PC-9 (cell line): ENCODE results near the gene DIRAS1. TPM values are rescaled to one million over a fixed set of nuclear protein-coding genes. Genes with fewer than 3 reads are reported as not detected.

ENCODE experiments used
- BruUV-seq: library from RNA; stranded (reverse); fragments of 400-500 nt; replicated peaks from 2 replicates; lab custom pipeline; 2021; lab: Mats Ljungman, UMichigan
- CTCF ChIA-PET: fragments of 300-600 bp; sonication (Branson Sonifier 250); formaldehyde crosslinking; loops from one replicate; lab custom pipeline; 2022; ENCODE audit warnings: antibody characterized with exemption; lab: Charles Lee
- POLR2A ChIA-PET: fragments of 300-600 bp; sonication (Branson Sonifier 250); formaldehyde crosslinking; loops from one replicate; lab custom pipeline; 2022; ENCODE audit warnings: antibody characterized with exemption; ENCODE audit not compliant: unreplicated experiment; lab: Charles Lee
- DNase-seq, 2 experiments: peaks; one replicate each; pipeline versions ENCODE4 v3.0.0 to v3.0.0-alpha.2; 2015 to 2022; ENCODE audit warnings: mixed read lengths in 1 of 2
- H2AFZ ChIP-seq: fragments of 200-600 bp; sonication (generic); 2 replicates; pipeline ENCODE4 v1.8.1; 2017; ENCODE audit warnings: antibody characterized with exemption
- H3F3A ChIP-seq: fragments of 200-600 bp; sonication (generic); 2 replicates; pipeline ENCODE4 v1.8.1; 2017; ENCODE audit warnings: antibody characterized with exemption, mild to moderate bottlenecking, low read depth; ENCODE audit not compliant: insufficient read depth
- H3K27ac ChIP-seq: fragments of 200-600 bp; sonication (generic); 2 replicates; pipeline ENCODE4 v1.6.1; 2016; ENCODE audit warnings: mixed run types
- H3K27me3 ChIP-seq: fragments of 200-600 bp; sonication (generic); 2 replicates; pipeline ENCODE4 v1.6.1; 2016; ENCODE audit warnings: low read depth, mixed run types; ENCODE audit not compliant: insufficient read depth
- H3K36me3 ChIP-seq: fragments of 200-600 bp; sonication (generic); 2 replicates; pipeline ENCODE4 v1.6.1; 2016; ENCODE audit warnings: low read depth, mixed run types
- H3K4me1 ChIP-seq: fragments of 200-600 bp; sonication (generic); replicated peaks from 2 replicates; pipeline ENCODE4 v1.6.1; 2016; ENCODE audit warnings: mixed run types; ENCODE audit not compliant: insufficient read depth
- H3K4me2 ChIP-seq: fragments of 200-600 bp; sonication (generic); 2 replicates; pipeline ENCODE4 v1.6.1; 2017; ENCODE audit warnings: mixed run types
- H3K4me3 ChIP-seq: fragments of 200-600 bp; sonication (generic); 2 replicates; pipeline ENCODE4 v1.6.1; 2016; ENCODE audit warnings: mixed run types
- H3K79me2 ChIP-seq: fragments of 200-600 bp; sonication (generic); 2 replicates; pipeline ENCODE4 v1.6.1; 2017; ENCODE audit warnings: low read depth, mixed run types
- H3K9me2 ChIP-seq: fragments of 200-600 bp; sonication (generic); 2 replicates; pipeline ENCODE4 v1.8.1; 2017; ENCODE audit warnings: mild to moderate bottlenecking; ENCODE audit not compliant: insufficient read depth
- H3K9me3 ChIP-seq: fragments of 200-600 bp; sonication (generic); 2 replicates; pipeline ENCODE4 v1.8.1; 2016; ENCODE audit warnings: low read depth; ENCODE audit not compliant: insufficient read depth
- H4K20me1 ChIP-seq: fragments of 200-600 bp; sonication (generic); 2 replicates; pipeline ENCODE4 v1.8.1; 2017; ENCODE audit not compliant: insufficient read depth
- CTCF ChIP-seq: fragments of 200-600 bp; sonication (generic); conservative IDR thresholded peaks from 2 replicates; pipeline ENCODE4 v1.6.1; 2017; ENCODE audit warnings: mixed run types, antibody characterized with exemption, mild to moderate bottlenecking, moderate library complexity
- EZH2 ChIP-seq: fragments of 200-600 bp; sonication (generic); IDR thresholded peaks from 2 replicates; pipeline ENCODE4 v1.8.0; 2017; ENCODE audit warnings: antibody characterized with exemption, low read depth
- intact Hi-C: fragments of 100-400 bp; cut with micrococcal nuclease; formaldehyde crosslinking; loops from one replicate; pipeline ENCODE4 v1.10.0; 2022; ENCODE audit not compliant: unreplicated experiment
- total RNA-seq: library from RNA; stranded (reverse); gene quantifications from 2 replicates; pipeline ENCODE4 v1.2.3, GENCODE V29; 2021

The DIRAS1 gene
- total RNA-seq, 1 experiment from 2014 or later: 0.57 TPM

DNA sequence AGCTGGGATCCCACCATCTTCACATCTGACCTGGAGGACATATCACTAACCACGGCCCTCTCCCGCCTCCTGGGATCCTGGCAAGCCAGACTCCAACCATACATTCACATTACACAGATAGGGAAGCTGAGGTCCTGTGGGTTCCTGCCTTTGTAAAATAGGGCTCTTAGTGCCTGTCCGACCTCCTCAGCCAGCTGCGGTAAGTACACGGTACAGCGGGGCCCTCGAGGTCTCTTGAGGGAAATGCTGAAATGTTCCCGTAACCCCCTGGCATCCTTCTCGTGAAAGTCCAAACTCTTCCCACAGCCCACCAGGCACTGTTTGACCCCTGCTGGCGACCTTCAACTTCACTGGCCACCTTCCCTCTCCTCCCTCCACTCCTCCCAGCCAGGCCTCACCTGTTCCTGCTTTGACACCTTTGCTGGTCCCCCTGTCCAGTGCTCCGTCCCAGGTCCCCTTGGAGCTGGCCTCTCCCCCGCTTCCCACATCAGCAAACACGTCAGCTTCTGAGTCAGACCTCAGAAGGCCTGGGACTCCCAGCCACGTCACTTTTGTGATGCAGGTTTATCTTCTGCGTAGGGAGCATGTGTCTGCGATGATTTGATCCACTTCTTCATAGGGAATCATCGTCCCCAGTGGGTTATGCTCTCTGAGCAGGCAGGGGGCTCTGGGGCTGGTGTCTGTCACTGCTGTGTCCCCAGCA is 9.8 kb downstream of the DIRAS1 start:
- H3K4me3 ChIP-seq: no peak overlapping the region
- no peaks in the 10 kb centered on the region for H3K79me2 ChIP-seq
- intact Hi-C loops: no loop called here
- no peaks in the 10 kb centered on the region for H3K36me3 ChIP-seq
- ChIA-PET CTCF (no interaction called here), POLR2A (no interaction called here)
- no peak overlapping the region for H2AFZ ChIP-seq
- BruUV-seq: no TSS peak
- no peaks in the 10 kb centered on the region for H4K20me1 ChIP-seq
- H3K9me2 ChIP-seq: no peaks in the 10 kb centered on the region
- no peak overlapping the region for H3K4me2 ChIP-seq
- H3K4me1 ChIP-seq: no peaks in the 10 kb centered on the region
- no peaks in the 10 kb centered on the region for H3F3A ChIP-seq
- no peak for DNase-seq
- H3K27me3 ChIP-seq: peaks cover 13% of the 10 kb centered on the region
- no peaks in the 10 kb centered on the region for H3K9me3 ChIP-seq
- TF ChIP-seq EZH2 (no peak), CTCF (no peak)
- no peak overlapping the region for H3K27ac ChIP-seq

DNA sequence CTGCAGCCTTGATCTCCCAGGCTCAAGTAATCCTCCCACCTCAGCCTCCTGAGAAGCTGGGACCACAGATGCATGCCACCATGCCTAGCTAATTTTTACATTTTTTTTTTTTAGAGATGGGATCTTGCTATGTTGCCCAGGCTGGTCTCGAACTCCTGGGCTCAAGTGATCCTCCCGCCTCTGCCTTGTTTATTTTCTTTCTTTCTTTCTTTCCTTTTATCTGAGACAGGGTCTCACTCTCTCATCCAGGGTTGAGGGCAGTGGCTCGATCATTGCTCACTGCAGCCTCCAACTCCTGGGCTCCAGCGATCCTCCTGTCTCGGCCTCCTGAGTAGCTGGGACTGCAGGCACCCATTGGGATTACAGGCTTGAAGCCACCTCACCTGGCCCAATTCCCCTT is 14.9 kb downstream of the DIRAS1 start:
- ChIA-PET CTCF (no interaction called here), POLR2A (no interaction called here)

DNA sequence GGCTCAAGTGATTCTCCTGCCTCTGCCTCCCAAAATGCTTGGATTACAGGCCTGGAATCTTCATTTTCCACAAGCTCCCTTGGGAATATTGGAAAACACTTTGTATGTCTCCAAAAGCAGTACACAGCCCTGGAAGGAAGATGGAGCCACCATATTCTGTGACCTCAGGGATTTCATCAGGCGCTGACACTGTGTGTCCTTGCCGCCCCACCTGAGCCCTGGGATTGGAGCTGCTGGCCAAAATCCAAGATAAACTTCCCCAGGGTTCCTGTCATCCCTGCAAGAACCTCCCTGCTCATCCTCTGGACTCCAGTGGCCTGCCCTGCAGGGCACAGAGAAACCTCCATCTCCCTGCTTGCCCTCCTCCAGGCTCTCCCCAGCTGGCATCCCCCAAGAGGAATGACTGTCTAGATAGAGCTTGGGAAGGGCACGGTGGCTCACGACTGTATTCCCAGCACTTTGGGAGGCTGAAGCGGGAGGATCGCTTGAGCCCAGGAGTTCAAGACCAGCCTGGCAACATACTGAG is 17.4 kb downstream of the DIRAS1 start:
- H3K27ac ChIP-seq: no peak overlapping the region
- 0 out of 2 replicates have a peak, but pooled peaks cover 4% of the 10 kb centered on the region for H3K27me3 ChIP-seq
- H3K9me2 ChIP-seq: no peaks in the 10 kb centered on the region
- intact Hi-C loops: no loop called here
- no peak overlapping the region for H3K4me2 ChIP-seq
- H3K9me3 ChIP-seq: no peaks in the 10 kb centered on the region
- TF ChIP-seq EZH2 (no peak), CTCF (no peak)
- H3K4me1 ChIP-seq: no peaks in the 10 kb centered on the region
- no peak overlapping the region for H3K4me3 ChIP-seq
- no peak overlapping the region for H2AFZ ChIP-seq
- H3K36me3 ChIP-seq: no peaks in the 10 kb centered on the region
- CTCF ChIA-PET: interaction anchor here (0.6 kb wide), 1 partner anchor 572 kb away, joined by 6 read pairs; no protein-coding TSS in a partner anchor
- POLR2A ChIA-PET: no interaction called here
- BruUV-seq: no TSS peak
- no peaks in the 10 kb centered on the region for H3K79me2 ChIP-seq
- H3F3A ChIP-seq: no peaks in the 10 kb centered on the region
- no peak for DNase-seq
- no peaks in the 10 kb centered on the region for H4K20me1 ChIP-seq

More for the DNA sequence above, 14.9 kb downstream of the DIRAS1 start:
- H3K36me3 ChIP-seq: no peaks in the 10 kb centered on the region
- no peak overlapping the region for H3K27ac ChIP-seq
- H3K9me2 ChIP-seq: no peaks in the 10 kb centered on the region
- no peaks in the 10 kb centered on the region for H3K4me1 ChIP-seq
- H3K27me3 ChIP-seq: 0 out of 2 replicates have a peak, but pooled peaks cover 4% of the 10 kb centered on the region
- no TSS peak for BruUV-seq
- H3K79me2 ChIP-seq: no peaks in the 10 kb centered on the region
- intact Hi-C loops: no loop called here
- no peaks in the 10 kb centered on the region for H4K20me1 ChIP-seq
- TF ChIP-seq CTCF: no peak
- no peak for TF ChIP-seq EZH2
- no peak overlapping the region for H2AFZ ChIP-seq
- DNase-seq: no peak
- H3F3A ChIP-seq: no peaks in the 10 kb centered on the region
- no peak overlapping the region for H3K4me3 ChIP-seq
- H3K4me2 ChIP-seq: no peak overlapping the region
- no peaks in the 10 kb centered on the region for H3K9me3 ChIP-seq
